A673 (cell line): ENCODE measurements around the gene SEMA3A. TPM values are rescaled to one million over a fixed set of nuclear protein-coding genes. Genes with fewer than 3 reads are reported as not detected.
A peak's percentile ranks its signal among the peaks of the same experiment; 100 is the strongest.

Experiments used
- BruUV-seq: library from RNA; stranded (reverse); fragments of 400-500 nt; replicated peaks from 2 replicates; lab custom pipeline; 2021; lab: Mats Ljungman, UMichigan
- CTCF ChIA-PET: fragments of 300-600 bp; sonication (Branson Sonifier 250); formaldehyde crosslinking; loops from one replicate; lab custom pipeline; 2022; ENCODE audit warnings: antibody characterized with exemption; lab: Charles Lee
- POLR2A ChIA-PET: fragments of 300-600 bp; sonication (Branson Sonifier 250); formaldehyde crosslinking; loops from one replicate; lab custom pipeline; 2022; ENCODE audit warnings: antibody characterized with exemption; ENCODE audit not compliant: low non-redundant PET; lab: Charles Lee
- DNase-seq: peaks from one replicate; pipeline ENCODE4 v3.0.0-alpha.2; 2015; ENCODE audit warnings: low spot score
- H3K27ac ChIP-seq: fragments of 200-600 bp; sonication (generic); 2 replicates; pipeline ENCODE4 v1.5.1; 2016; ENCODE audit warnings: mixed run types, low read depth, mild to moderate bottlenecking, mixed read lengths, antibody characterized with exemption, low read length; ENCODE audit not compliant: poor library complexity, severe bottlenecking
- H3K27me3 ChIP-seq: fragments of 200-600 bp; sonication (generic); replicated peaks from 2 replicates; pipeline ENCODE4 v1.6.1; 2017; ENCODE audit warnings: mixed run types, low read depth, mild to moderate bottlenecking, mixed read lengths, antibody characterized with exemption, low read length; ENCODE audit not compliant: insufficient read depth, poor library complexity
- H3K36me3 ChIP-seq: fragments of 200-600 bp; sonication (generic); 2 replicates; pipeline ENCODE4 v1.6.1; 2016; ENCODE audit warnings: mixed run types, mild to moderate bottlenecking, mixed read lengths, antibody characterized with exemption, low read length; ENCODE audit not compliant: insufficient read depth, poor library complexity, severe bottlenecking
- H3K4me1 ChIP-seq: fragments of 200-600 bp; sonication (generic); 2 replicates; pipeline ENCODE4 v1.6.1; 2017; ENCODE audit warnings: mixed run types, mild to moderate bottlenecking, mixed read lengths, antibody characterized with exemption, low read length; ENCODE audit not compliant: insufficient read depth, poor library complexity, severe bottlenecking
- H3K4me3 ChIP-seq: fragments of 200-600 bp; sonication (generic); 2 replicates; pipeline ENCODE4 v1.5.1; 2016; ENCODE audit warnings: low read depth, mixed run types, mild to moderate bottlenecking, mixed read lengths, low read length; ENCODE audit not compliant: poor library complexity, severe bottlenecking
- H3K9me3 ChIP-seq: fragments of 200-600 bp; sonication (generic); 2 replicates; pipeline ENCODE4 v1.6.1; 2016; ENCODE audit warnings: mixed run types, low read depth, mild to moderate bottlenecking, mixed read lengths, antibody characterized with exemption, low read length; ENCODE audit not compliant: poor library complexity, severe bottlenecking
- CTCF ChIP-seq: fragments of 300-800, 200-600 bp; sonication (generic); conservative IDR thresholded peaks from 2 replicates; pipeline ENCODE4 v1.5.1; 2017; ENCODE audit warnings: low read depth, mild to moderate bottlenecking, antibody characterized with exemption, low read length, moderate library complexity, mixed read lengths
- EZH2 ChIP-seq: fragments of 200-600 bp; sonication (generic); IDR thresholded peaks from 2 replicates; pipeline ENCODE4 v1.6.1; 2017; ENCODE audit warnings: borderline replicate concordance, low read depth, mild to moderate bottlenecking, mixed read lengths, antibody characterized with exemption, low read length; ENCODE audit not compliant: poor library complexity, severe bottlenecking
- intact Hi-C: fragments of 100-400 bp; cut with micrococcal nuclease; formaldehyde crosslinking; loops from one replicate; pipeline ENCODE4 v1.10.0; 2022; ENCODE audit not compliant: unreplicated experiment
- total RNA-seq: library from RNA; stranded (reverse); gene quantifications from 2 replicates; pipeline ENCODE4 v1.2.3, GENCODE V29; 2021

Gene SEMA3A
- total RNA-seq, 1 experiment from 2014 or later, result 22.8 TPM

GRCh38 chr7:84108787-84109186, 85.8 kb downstream of the SEMA3A start:
- H3K27ac ChIP-seq, result no peak overlapping the region
- H3K4me1 ChIP-seq, result peaks cover 83% of the 10 kb centered on the region
- intact Hi-C loops, result loop anchor here (2.0 kb wide), 1 partner anchor 20 kb away; no protein-coding TSS in a partner anchor
- H3K9me3 ChIP-seq, result no peaks in the 10 kb centered on the region
- BruUV-seq, result no TSS peak
- H3K36me3 ChIP-seq, result no peaks in the 10 kb centered on the region
- no peak for TF ChIP-seq EZH2
- CTCF ChIA-PET, result no interaction called here
- no peak for DNase-seq
- H3K4me3 ChIP-seq, result no peak overlapping the region
- POLR2A ChIA-PET, result no interaction called here
- no peaks in the 10 kb centered on the region for H3K27me3 ChIP-seq

DNA sequence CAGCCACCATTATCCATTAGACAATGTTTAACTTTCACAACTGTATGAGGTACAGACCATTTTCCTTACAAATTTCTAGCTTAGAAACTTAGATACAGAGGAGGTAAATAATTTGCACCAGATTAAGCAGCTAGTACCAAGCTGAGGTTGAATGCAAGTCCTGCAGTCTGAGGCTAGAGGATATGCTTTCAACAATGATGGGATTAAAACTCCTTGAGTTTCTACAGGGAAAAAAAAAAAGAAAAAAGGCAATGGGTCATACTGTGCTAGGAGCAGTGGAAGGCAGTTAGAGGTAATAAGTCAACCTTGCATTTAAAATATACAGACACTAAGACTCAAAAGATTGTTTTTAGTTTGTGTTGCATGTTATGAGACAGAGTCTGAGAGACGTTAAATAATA, 86.5 kb downstream of the SEMA3A start:
- Histone ChIP-seq H3K4me1 (peaks cover 77% of the 10 kb centered on the region), H3K27me3 (no peaks in the 10 kb centered on the region), H3K4me3 (no peak overlapping the region), H3K27ac (no peak overlapping the region), H3K36me3 (no peaks in the 10 kb centered on the region), H3K9me3 (no peaks in the 10 kb centered on the region)
- no TSS peak for BruUV-seq
- TF ChIP-seq EZH2, result no peak
- TF ChIP-seq CTCF, result no peak
- DNase-seq, result no peak
- intact Hi-C loops, result loop anchor here (2.0 kb wide), 1 partner anchor 19 kb away; no protein-coding TSS in a partner anchor
- POLR2A ChIA-PET, result no interaction called here
- CTCF ChIA-PET, result no interaction called here

- H3K9me3 ChIP-seq, result no peaks in the 10 kb centered on the region
- ChIA-PET POLR2A (no interaction called here), CTCF (no interaction called here)
- TF ChIP-seq CTCF (no peak), EZH2 (no peak)
- H3K27ac ChIP-seq, result no peak overlapping the region
- H3K27me3 ChIP-seq, result no peaks in the 10 kb centered on the region
- no peaks in the 10 kb centered on the region for H3K36me3 ChIP-seq
- no peak overlapping the region for H3K4me3 ChIP-seq
- intact Hi-C loops, result no loop called here
- peaks cover 76% of the 10 kb centered on the region for H3K4me1 ChIP-seq
- peak; percentile 44 for DNase-seq
- BruUV-seq, result no TSS peak
Measured at GRCh38 chr7:84107259-84107658, 87.3 kb downstream of the SEMA3A start.

- ChIA-PET CTCF (no interaction called here), POLR2A (no interaction called here)
- H3K9me3 ChIP-seq, result no peaks in the 10 kb centered on the region
- no peak overlapping the region for H3K4me3 ChIP-seq
- intact Hi-C loops, result no loop called here
- H3K27ac ChIP-seq, result peak overlapping the region; percentile 45
- no peak for DNase-seq
- TF ChIP-seq EZH2 (no peak), CTCF (no peak)
- no peaks in the 10 kb centered on the region for H3K27me3 ChIP-seq
- H3K4me1 ChIP-seq, result peaks cover 71% of the 10 kb centered on the region
- BruUV-seq, result no TSS peak
- no peaks in the 10 kb centered on the region for H3K36me3 ChIP-seq
Measured at GRCh38 chr7:84106291-84106690, 88.3 kb downstream of the SEMA3A start.
